Forelimb muscle (tissue), 1 donor: Measurements from ENCODE around the gene CLIC4. TPM values are rescaled to one million over a fixed set of nuclear protein-coding genes. Genes with fewer than 3 reads are reported as not detected.

Experiments used
- DNase-seq: peaks from one replicate; pipeline ENCODE4 v3.0.0-alpha.2; 2013; ENCODE audit warnings: low read depth
- polyA plus RNA-seq: library from polyadenylated mRNA; unstranded; fragments of 120-200 nt; gene quantifications from one replicate; pipeline ENCODE4 v1.2.1, GENCODE V29; 2013; ENCODE audit not compliant: insufficient read length

The CLIC4 gene
- polyA plus RNA-seq, 1 donor = 115 TPM

GRCh38 chr1:24859063-24860010 is 114.1 kb downstream of the CLIC4 start:
- no peak for DNase-seq

- DNase-seq = no peak
These were observed 115.6 kb downstream of the CLIC4 start for GRCh38 chr1:24860841-24861240.

GRCh38 chr1:24861821-24862727 is 116.8 kb downstream of the CLIC4 start:
- no peak for DNase-seq

GRCh38 chr1:24862775-24863483 is 117.7 kb downstream of the CLIC4 start:
- DNase-seq = no peak

- DNase-seq = no peak
These were observed 119.1 kb downstream of the CLIC4 start for GRCh38 chr1:24864370-24864777.

GRCh38 chr1:24865168-24865567 is 119.9 kb downstream of the CLIC4 start:
- no peak for DNase-seq

GRCh38 chr1:24865587-24865986 is 120.3 kb downstream of the CLIC4 start:
- no peak for DNase-seq

- DNase-seq = no peak
These were observed 121.2 kb downstream of the CLIC4 start for GRCh38 chr1:24866211-24867083.

- DNase-seq = no peak
These were observed 122.0 kb downstream of the CLIC4 start for GRCh38 chr1:24867084-24867870.

GRCh38 chr1:24868016-24868875 is 123.0 kb downstream of the CLIC4 start:
- no peak for DNase-seq

- no peak for DNase-seq
These were observed 125.4 kb downstream of the CLIC4 start for GRCh38 chr1:24870551-24871195.

GRCh38 chr1:24871306-24871901 is 126.2 kb downstream of the CLIC4 start:
- DNase-seq = no peak

GRCh38 chr1:24872061-24872850 is 127.0 kb downstream of the CLIC4 start:
- DNase-seq = no peak

- DNase-seq = no peak
These were observed 127.9 kb downstream of the CLIC4 start for GRCh38 chr1:24873148-24873547.

GRCh38 chr1:24874056-24874455 is 128.8 kb downstream of the CLIC4 start:
- DNase-seq = no peak

- no peak for DNase-seq
These were observed 129.5 kb downstream of the CLIC4 start for GRCh38 chr1:24874611-24875234.

GRCh38 chr1:24875257-24875656 is 130.0 kb downstream of the CLIC4 start:
- DNase-seq = no peak
